ENCODE measurements around the gene TSPAN3. TPM values are rescaled to one million over a fixed set of nuclear protein-coding genes. Genes with fewer than 3 reads are reported as not detected.

The TSPAN3 gene
- total RNA-seq, 1 donor from 2014 or later: 223 TPM

DNA sequence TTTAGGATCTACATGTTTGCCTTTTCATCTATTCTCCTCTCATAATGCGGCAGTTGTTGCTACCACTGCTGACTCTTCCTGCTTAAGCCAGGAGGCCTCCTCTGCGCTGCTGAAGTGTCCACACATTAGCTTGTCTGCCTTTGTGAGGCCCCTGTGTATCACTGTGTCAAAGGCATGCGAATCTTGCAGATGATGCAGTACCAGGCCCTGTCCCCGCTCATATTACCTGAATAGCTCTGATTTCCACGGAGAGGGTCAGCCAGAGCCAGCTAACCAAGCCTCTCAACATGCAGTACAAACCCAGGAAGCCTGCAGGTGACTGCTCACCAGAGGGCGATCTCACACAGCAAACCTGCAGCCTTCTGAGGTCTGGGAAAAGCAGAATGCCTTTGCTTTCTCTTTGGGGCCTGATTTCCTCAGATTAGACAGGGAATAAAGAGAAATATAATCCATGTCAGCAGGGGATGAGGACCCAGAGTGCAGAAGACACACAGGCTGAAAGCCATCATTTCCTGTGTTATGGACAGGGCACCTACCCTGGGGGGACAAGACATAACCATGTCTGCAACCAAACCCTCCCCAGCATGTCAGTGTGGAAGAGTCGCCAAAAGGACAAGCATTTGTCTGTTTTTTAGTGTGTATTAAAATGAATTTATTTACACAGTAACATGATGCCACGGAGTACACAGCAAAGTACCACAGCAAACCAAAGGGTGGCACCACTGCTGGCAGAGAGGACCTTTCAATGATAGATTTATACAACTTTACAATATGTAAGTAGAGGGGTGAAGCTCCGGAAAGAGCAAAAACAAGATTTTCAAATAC, 36.8 kb upstream of the TSPAN3 start:
- no peak overlapping the region for H3K4me3 Mint-ChIP-seq (ENCODE audit: unreplicated experiment)
- no peak overlapping the region for H2AFZ ChIP-seq (ENCODE audit: low read depth, low read length)
- no peak overlapping the region for H3K4me2 ChIP-seq (ENCODE audit: low read length)
- H3K79me2 ChIP-seq (ENCODE audit: insufficient read depth, low read length): no peaks in the 10 kb centered on the region
- TF ChIP-seq CTCF (IDR thresholded peaks at IDR 0.05; ENCODE audit: insufficient read depth, low read depth, low read length) (peak; percentile 58), EZH2 (IDR thresholded peaks at IDR 0.05; ENCODE audit: insufficient read depth, low read length) (no peak)
- no peaks in the 10 kb centered on the region for H3K4me1 ChIP-seq (ENCODE audit: insufficient read depth, low read length)
- DNase-seq (ENCODE audit: low read depth) (peak; percentile 18), FAIRE-seq (no peak)
- H3K9me3 Mint-ChIP-seq (ENCODE audit: unreplicated experiment): no peaks in the 10 kb centered on the region
- H3K36me3 ChIP-seq (ENCODE audit: insufficient read depth, low read length): no peaks in the 10 kb centered on the region
- no peak overlapping the region for H3K4me3 ChIP-seq (ENCODE audit: insufficient read depth, low read depth, low read length)
- H3K36me3 Mint-ChIP-seq (ENCODE audit: low read depth, unreplicated experiment): peaks cover 4% of the 10 kb centered on the region
- H3K27ac ChIP-seq (ENCODE audit: low read depth, low read length): no peak overlapping the region
- no peak overlapping the region for H3K9ac ChIP-seq (ENCODE audit: low read length)
- no peaks in the 10 kb centered on the region for H3K27me3 Mint-ChIP-seq (ENCODE audit: low read depth, unreplicated experiment)
- H3K27ac Mint-ChIP-seq (ENCODE audit: unreplicated experiment): no peak overlapping the region
- H3K27me3 ChIP-seq (ENCODE audit: insufficient read depth, low read length): no peaks in the 10 kb centered on the region
- H4K20me1 ChIP-seq (ENCODE audit: insufficient read depth, low read length): peaks cover 4% of the 10 kb centered on the region
- H3K9me3 ChIP-seq (ENCODE audit: insufficient read depth, low read depth, low read length): no peaks in the 10 kb centered on the region
- H3K4me1 Mint-ChIP-seq (ENCODE audit: low read depth, unreplicated experiment): peaks cover 16% of the 10 kb centered on the region

- Mint-ChIP-seq H3K4me3 (ENCODE audit: unreplicated experiment) (no peak overlapping the region), H3K4me1 (ENCODE audit: low read depth, unreplicated experiment) (peaks cover 16% of the 10 kb centered on the region), H3K36me3 (ENCODE audit: low read depth, unreplicated experiment) (peaks cover 4% of the 10 kb centered on the region), H3K9me3 (ENCODE audit: unreplicated experiment) (no peaks in the 10 kb centered on the region), H3K27me3 (ENCODE audit: low read depth, unreplicated experiment) (no peaks in the 10 kb centered on the region), H3K27ac (ENCODE audit: unreplicated experiment) (no peak overlapping the region)
- H3K79me2 ChIP-seq (ENCODE audit: insufficient read depth, low read length): no peaks in the 10 kb centered on the region
- H3K4me1 ChIP-seq (ENCODE audit: insufficient read depth, low read length): no peaks in the 10 kb centered on the region
- no peaks in the 10 kb centered on the region for H3K9me3 ChIP-seq (ENCODE audit: insufficient read depth, low read depth, low read length)
- H3K27me3 ChIP-seq (ENCODE audit: insufficient read depth, low read length): no peaks in the 10 kb centered on the region
- H3K36me3 ChIP-seq (ENCODE audit: insufficient read depth, low read length): no peaks in the 10 kb centered on the region
- FAIRE-seq: no peak
- H4K20me1 ChIP-seq (ENCODE audit: insufficient read depth, low read length): peaks cover 4% of the 10 kb centered on the region
- H3K4me2 ChIP-seq (ENCODE audit: low read length): no peak overlapping the region
- no peak overlapping the region for H3K27ac ChIP-seq (ENCODE audit: low read depth, low read length)
- no peak overlapping the region for H3K9ac ChIP-seq (ENCODE audit: low read length)
- H3K4me3 ChIP-seq (ENCODE audit: insufficient read depth, low read depth, low read length): no peak overlapping the region
- TF ChIP-seq CTCF (IDR thresholded peaks at IDR 0.05; ENCODE audit: insufficient read depth, low read depth, low read length) (no peak), EZH2 (IDR thresholded peaks at IDR 0.05; ENCODE audit: insufficient read depth, low read length) (no peak)
- DNase-seq (ENCODE audit: low read depth): no peak
- H2AFZ ChIP-seq (ENCODE audit: low read depth, low read length): no peak overlapping the region
Measured at GRCh38 chr15:77107068-77107467, 36.2 kb upstream of the TSPAN3 start.

DNA sequence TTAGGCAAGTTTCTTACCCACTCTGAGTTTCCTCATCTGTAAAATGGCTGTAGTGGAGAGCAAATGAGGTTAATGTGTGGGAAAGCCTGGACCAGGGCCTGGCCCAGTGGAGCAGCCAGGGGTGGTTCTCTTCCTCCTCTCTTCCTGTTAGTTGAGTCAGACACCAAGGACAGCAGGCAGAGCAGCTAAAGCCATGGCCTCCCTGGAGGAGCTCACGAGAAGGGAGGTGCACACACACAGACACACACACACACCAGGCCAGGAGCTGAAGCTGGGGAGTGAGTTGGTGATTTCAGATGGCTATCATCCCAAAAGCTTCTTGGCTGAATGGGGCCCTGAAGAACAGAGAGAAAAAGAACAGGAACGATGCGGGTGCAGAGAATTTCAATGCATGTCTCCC, 33.2 kb upstream of the TSPAN3 start:
- FAIRE-seq (no peak), DNase-seq (ENCODE audit: low read depth) (peak; percentile 14)
- Histone ChIP-seq H2AFZ (ENCODE audit: low read depth, low read length) (no peak overlapping the region), H3K4me2 (ENCODE audit: low read length) (no peak overlapping the region), H3K27me3 (ENCODE audit: insufficient read depth, low read length) (no peaks in the 10 kb centered on the region), H3K9me3 (ENCODE audit: insufficient read depth, low read depth, low read length) (no peaks in the 10 kb centered on the region), H3K4me3 (ENCODE audit: insufficient read depth, low read depth, low read length) (no peak overlapping the region), H3K4me1 (ENCODE audit: insufficient read depth, low read length) (no peaks in the 10 kb centered on the region), H4K20me1 (ENCODE audit: insufficient read depth, low read length) (peaks cover 4% of the 10 kb centered on the region), H3K79me2 (ENCODE audit: insufficient read depth, low read length) (no peaks in the 10 kb centered on the region), H3K36me3 (ENCODE audit: insufficient read depth, low read length) (no peaks in the 10 kb centered on the region), H3K27ac (ENCODE audit: low read depth, low read length) (no peak overlapping the region), H3K9ac (ENCODE audit: low read length) (no peak overlapping the region)
- Mint-ChIP-seq H3K4me1 (ENCODE audit: low read depth, unreplicated experiment) (peaks cover 16% of the 10 kb centered on the region), H3K27ac (ENCODE audit: unreplicated experiment) (no peak overlapping the region), H3K36me3 (ENCODE audit: low read depth, unreplicated experiment) (peaks cover 4% of the 10 kb centered on the region), H3K27me3 (ENCODE audit: low read depth, unreplicated experiment) (peaks cover 7% of the 10 kb centered on the region), H3K4me3 (ENCODE audit: unreplicated experiment) (no peak overlapping the region), H3K9me3 (ENCODE audit: unreplicated experiment) (no peaks in the 10 kb centered on the region)
- TF ChIP-seq EZH2 (IDR thresholded peaks at IDR 0.05; ENCODE audit: insufficient read depth, low read length): no peak
- TF ChIP-seq CTCF (IDR thresholded peaks at IDR 0.05; ENCODE audit: insufficient read depth, low read depth, low read length): no peak

All from astrocyte (in vitro differentiated cells and primary cell).